ENCODE measurements around the gene GREM1.

GREM1 gene

GRCh38 chr15:32790352-32790999 lies 72.7 kb downstream of the GREM1 start:
- TF ChIP-seq CTCF (IDR thresholded peaks at IDR 0.05; ENCODE audit: insufficient read depth, low read depth, low read length, missing control alignments): no peak
- no peak overlapping the region for H3K4me3 ChIP-seq (ENCODE audit: low read depth, low read length)
- no peak for DNase-seq (ENCODE audit: low read depth)

GRCh38 chr15:32792436-32792835 lies 74.6 kb downstream of the GREM1 start:
- no peak overlapping the region for H3K4me3 ChIP-seq (ENCODE audit: low read depth, low read length)
- DNase-seq (ENCODE audit: low read depth): no peak
- no peak for TF ChIP-seq CTCF (IDR thresholded peaks at IDR 0.05; ENCODE audit: insufficient read depth, low read depth, low read length, missing control alignments)

Data from GM12865 (cell line).